Naive thymus-derived CD4-positive, alpha-beta T cell (primary cell): ENCODE results near the gene FAM193A. TPM values are rescaled to one million over a fixed set of nuclear protein-coding genes. Genes with fewer than 3 reads are reported as not detected.

Source experiments
- ATAC-seq: fragments of 150-1000 bp; cut with Tn5 transposase; 2 replicates; pipeline ENCODE4 v1.10.0; 2021; ENCODE audit warnings: mild to moderate bottlenecking, moderate library complexity
- CTCF ChIA-PET: fragments of 350-600 bp; sonication (Branson Sonifier 250); formaldehyde crosslinking; loops from one replicate; lab custom pipeline; 2021; ENCODE audit warnings: antibody characterized with exemption; lab: Charles Lee
- POLR2A ChIA-PET: fragments of 350-600 bp; sonication (Branson Sonifier 250); formaldehyde crosslinking; loops from one replicate; lab custom pipeline; 2021; ENCODE audit warnings: antibody characterized with exemption, inconsistent platforms; lab: Charles Lee
- DNase-seq, 9 donors: peaks; one replicate each; pipeline versions ENCODE4 v3.0.0 to v3.0.0-alpha.2; 2020 to 2022; ENCODE audit warnings: mixed read lengths in 1 of 9
- H3K27ac ChIP-seq: one replicate; pipeline ENCODE4 v1.7.0; 2013; ENCODE audit warnings: mild to moderate bottlenecking, low read depth, low read length, moderate library complexity
- H3K27me3 ChIP-seq, 2 donors: one replicate each; pipeline ENCODE4 v1.7.0; 2013; ENCODE audit warnings: low read length in 2 of 2, mild to moderate bottlenecking in 2 of 2, moderate library complexity in 2 of 2; ENCODE audit not compliant: control insufficient read depth in 2 of 2, insufficient read depth in 2 of 2
- H3K36me3 ChIP-seq, 3 experiments: 1 replicate in 2 of 3; 2 replicates in 1 of 3; pipeline ENCODE4 v1.7.0; 2013; ENCODE audit warnings: low read length in 3 of 3, mild to moderate bottlenecking in 3 of 3, moderate library complexity in 1 of 3; ENCODE audit not compliant: insufficient read depth in 3 of 3, control insufficient read depth in 2 of 3
- H3K4me1 ChIP-seq, 2 donors: one replicate each; pipeline ENCODE4 v1.7.0; 2013; ENCODE audit warnings: low read length in 2 of 2, mild to moderate bottlenecking in 2 of 2, moderate library complexity in 1 of 2; ENCODE audit not compliant: control insufficient read depth in 2 of 2, insufficient read depth in 2 of 2
- H3K4me3 ChIP-seq: 2 replicates; pipeline ENCODE4 v1.7.0; 2013; ENCODE audit warnings: mild to moderate bottlenecking, low read length
- H3K9me3 ChIP-seq, 3 experiments: 1 replicate in 2 of 3; 2 replicates in 1 of 3; pipeline ENCODE4 v1.7.0; 2013; ENCODE audit warnings: low read length in 3 of 3; ENCODE audit not compliant: control insufficient read depth in 2 of 3
- H3K27ac Mint-ChIP-seq, 9 donors: one replicate each; pipeline ENCODE4 v1.8.0; 2020 to 2022; ENCODE audit warnings: mixed read lengths in 9 of 9, mild to moderate bottlenecking in 8 of 9, moderate library complexity in 5 of 9, inconsistent platforms in 2 of 9
- H3K27me3 Mint-ChIP-seq, 5 donors: one replicate each; pipeline ENCODE4 v1.8.0; 2021 to 2022; ENCODE audit warnings: mixed read lengths in 5 of 5, mild to moderate bottlenecking in 1 of 5
- H3K36me3 Mint-ChIP-seq, 5 donors: one replicate each; pipeline ENCODE4 v1.8.0; 2020 to 2022; ENCODE audit warnings: mixed read lengths in 5 of 5, mild to moderate bottlenecking in 3 of 5, inconsistent platforms in 1 of 5
- H3K4me1 Mint-ChIP-seq, 7 donors: one replicate each; pipeline ENCODE4 v1.8.0; 2020 to 2022; ENCODE audit warnings: mixed read lengths in 7 of 7, mild to moderate bottlenecking in 3 of 7, inconsistent platforms in 1 of 7
- H3K4me3 Mint-ChIP-seq, 10 donors: one replicate each; pipeline ENCODE4 v1.8.0; 2020 to 2022; ENCODE audit warnings: mild to moderate bottlenecking in 10 of 10, mixed read lengths in 10 of 10, moderate library complexity in 6 of 10, inconsistent platforms in 2 of 10
- H3K9me3 Mint-ChIP-seq, 11 donors: one replicate each; pipeline ENCODE4 v1.8.0; 2020 to 2022; ENCODE audit warnings: mixed read lengths in 11 of 11, mild to moderate bottlenecking in 4 of 11, inconsistent platforms in 1 of 11, moderate library complexity in 1 of 11
- intact Hi-C, 2 donors: fragments of 100-400 bp; cut with micrococcal nuclease; formaldehyde crosslinking; loops; one replicate each; pipeline ENCODE4 v1.15.1; 2023
- polyA plus RNA-seq, 2 donors: library from polyadenylated mRNA; unstranded; fragments of 300-500 nt; fragmentation: Illumina TruSeq; gene quantifications; one replicate each; pipeline ENCODE4 v1.2.3, GENCODE V29; 2021
- total RNA-seq, 6 experiments: library from RNA in 5 of 6; stranded (reverse) in 5 of 6; gene quantifications; 1 replicate in 5 of 6; 2 replicates in 1 of 6; pipeline ENCODE4 v1.2.3 and lab custom pipeline; 2021 to 2026

FAM193A gene
- total and polyA plus RNA-seq, 7 experiments from 2014 or later = 2.2 to 47.2 (median 39.8) TPM

GRCh38 chr4:2574863-2575262 is 38.4 kb downstream of the FAM193A start:
- H3K36me3 Mint-ChIP-seq = peaks cover 0 to 27% (median 16%) of the 10 kb centered on the region in 5 donors
- H3K27me3 Mint-ChIP-seq = no peaks in the 10 kb centered on the region
- peaks cover 36 to 68% (median 59%) of the 10 kb centered on the region in 7 donors for H3K4me1 Mint-ChIP-seq
- intact Hi-C loops = no loop called here
- Histone ChIP-seq H3K27me3 (no peaks in the 10 kb centered on the region), H3K27ac (no peak overlapping the region), H3K9me3 (no peaks in the 10 kb centered on the region), H3K4me1 (peaks cover 9 to 17% of the 10 kb centered on the region in 2 donors), H3K4me3 (no peak overlapping the region), H3K36me3 (no peaks in the 10 kb centered on the region)
- H3K27ac Mint-ChIP-seq = peak overlapping the region in 4 of 9 donors; percentile 4 to 72 (median 18)
- DNase-seq = no peak
- ChIA-PET CTCF (no interaction called here), POLR2A (no interaction called here)
- H3K9me3 Mint-ChIP-seq = peaks cover 0 to 4% (median 0%) of the 10 kb centered on the region in 11 donors
- no peak for ATAC-seq
- H3K4me3 Mint-ChIP-seq = peak overlapping the region in 2 of 10 donors; percentile 20 to 54

GRCh38 chr4:2576290-2576689 is 39.8 kb downstream of the FAM193A start:
- Mint-ChIP-seq H3K9me3 (peaks cover 0 to 5% (median 0%) of the 10 kb centered on the region in 11 donors), H3K27me3 (no peaks in the 10 kb centered on the region), H3K4me1 (peaks cover 22 to 58% (median 48%) of the 10 kb centered on the region in 7 donors), H3K4me3 (peak overlapping the region in 1 of 10 donors; percentile 34), H3K36me3 (peaks cover 3 to 36% (median 22%) of the 10 kb centered on the region in 5 donors), H3K27ac (no peak overlapping the region)
- CTCF ChIA-PET = no interaction called here
- intact Hi-C loops = no loop called here
- ATAC-seq (no peak), DNase-seq (no peak)
- no peak overlapping the region for H3K4me3 ChIP-seq
- H3K4me1 ChIP-seq = peaks cover 0 to 3% of the 10 kb centered on the region in 2 donors
- no peaks in the 10 kb centered on the region for H3K36me3 ChIP-seq
- no peak overlapping the region for H3K27ac ChIP-seq
- H3K27me3 ChIP-seq = no peaks in the 10 kb centered on the region
- POLR2A ChIA-PET = no interaction called here
- no peaks in the 10 kb centered on the region for H3K9me3 ChIP-seq

- Mint-ChIP-seq H3K4me3 (no peak overlapping the region), H3K27me3 (no peaks in the 10 kb centered on the region), H3K36me3 (peaks cover 3 to 38% (median 25%) of the 10 kb centered on the region in 5 donors), H3K9me3 (peaks cover 0 to 5% (median 0%) of the 10 kb centered on the region in 11 donors), H3K4me1 (peaks cover 21 to 60% (median 48%) of the 10 kb centered on the region in 7 donors), H3K27ac (no peak overlapping the region)
- intact Hi-C loops = no loop called here
- no peak for ATAC-seq
- ChIA-PET POLR2A (no interaction called here), CTCF (no interaction called here)
- H3K4me1 ChIP-seq = no peaks in the 10 kb centered on the region
- H3K27ac ChIP-seq = no peak overlapping the region
- H3K27me3 ChIP-seq = no peaks in the 10 kb centered on the region
- no peaks in the 10 kb centered on the region for H3K36me3 ChIP-seq
- H3K4me3 ChIP-seq = no peak overlapping the region
- no peak for DNase-seq
- H3K9me3 ChIP-seq = no peaks in the 10 kb centered on the region
Observed at GRCh38 chr4:2578106-2578505, 41.7 kb downstream of the FAM193A start.

- peaks cover 21 to 60% (median 46%) of the 10 kb centered on the region in 7 donors for H3K4me1 Mint-ChIP-seq
- DNase-seq (no peak), ATAC-seq (no peak)
- Histone ChIP-seq H3K36me3 (no peaks in the 10 kb centered on the region), H3K9me3 (no peaks in the 10 kb centered on the region), H3K4me1 (no peaks in the 10 kb centered on the region), H3K4me3 (no peak overlapping the region), H3K27ac (no peak overlapping the region), H3K27me3 (no peaks in the 10 kb centered on the region)
- no peaks in the 10 kb centered on the region for H3K27me3 Mint-ChIP-seq
- H3K36me3 Mint-ChIP-seq = peaks cover 3 to 33% (median 22%) of the 10 kb centered on the region in 5 donors
- intact Hi-C loops = no loop called here
- peak overlapping the region in 1 of 10 donors; percentile 18 for H3K4me3 Mint-ChIP-seq
- no peak overlapping the region for H3K27ac Mint-ChIP-seq
- ChIA-PET POLR2A (no interaction called here), CTCF (no interaction called here)
- peaks cover 0 to 5% (median 0%) of the 10 kb centered on the region in 11 donors for H3K9me3 Mint-ChIP-seq
Observed at GRCh38 chr4:2579910-2580309, 43.5 kb downstream of the FAM193A start.

GRCh38 chr4:2583092-2583491 is 46.6 kb downstream of the FAM193A start:
- intact Hi-C loops = no loop called here
- Mint-ChIP-seq H3K4me3 (peak overlapping the region in 3 of 10 donors; percentile 2 to 51 (median 31)), H3K27me3 (no peaks in the 10 kb centered on the region), H3K36me3 (peaks cover 3 to 24% (median 16%) of the 10 kb centered on the region in 5 donors), H3K4me1 (peaks cover 31 to 71% (median 61%) of the 10 kb centered on the region in 7 donors), H3K9me3 (peaks cover 0 to 5% (median 0%) of the 10 kb centered on the region in 11 donors), H3K27ac (peak overlapping the region in 6 of 9 donors; percentile 32 to 75 (median 48))
- Histone ChIP-seq H3K27ac (no peak overlapping the region), H3K4me1 (peaks cover 0 to 11% of the 10 kb centered on the region in 2 donors), H3K9me3 (no peaks in the 10 kb centered on the region), H3K36me3 (no peaks in the 10 kb centered on the region), H3K27me3 (no peaks in the 10 kb centered on the region), H3K4me3 (no peak overlapping the region)
- CTCF ChIA-PET = no interaction called here
- ATAC-seq (no peak), DNase-seq (no peak)
- POLR2A ChIA-PET = no interaction called here

- H3K9me3 ChIP-seq = no peaks in the 10 kb centered on the region
- no peaks in the 10 kb centered on the region for H3K27me3 ChIP-seq
- H3K4me1 ChIP-seq = peaks cover 0 to 15% of the 10 kb centered on the region in 2 donors
- H3K36me3 Mint-ChIP-seq = peaks cover 3 to 24% (median 16%) of the 10 kb centered on the region in 5 donors
- intact Hi-C loops = no loop called here
- POLR2A ChIA-PET = no interaction called here
- H3K27me3 Mint-ChIP-seq = no peaks in the 10 kb centered on the region
- H3K27ac Mint-ChIP-seq = peak overlapping the region in 6 of 9 donors; percentile 32 to 75 (median 48)
- H3K4me1 Mint-ChIP-seq = peaks cover 35 to 75% (median 66%) of the 10 kb centered on the region in 7 donors
- peak overlapping the region in 3 of 10 donors; percentile 2 to 51 (median 31) for H3K4me3 Mint-ChIP-seq
- H3K27ac ChIP-seq = no peak overlapping the region
- no peaks in the 10 kb centered on the region for H3K36me3 ChIP-seq
- H3K4me3 ChIP-seq = no peak overlapping the region
- ATAC-seq = no peak
- DNase-seq = no peak
- CTCF ChIA-PET = no interaction called here
- H3K9me3 Mint-ChIP-seq = peaks cover 0 to 5% (median 0%) of the 10 kb centered on the region in 11 donors
Observed at GRCh38 chr4:2583517-2583916, 47.1 kb downstream of the FAM193A start.

GRCh38 chr4:2586502-2586901 is 50.1 kb downstream of the FAM193A start:
- peak overlapping the region in 1 of 10 donors; percentile 5 for H3K4me3 Mint-ChIP-seq
- no peaks in the 10 kb centered on the region for H3K27me3 Mint-ChIP-seq
- no peaks in the 10 kb centered on the region for H3K27me3 ChIP-seq
- ATAC-seq (no peak), DNase-seq (no peak)
- H3K36me3 Mint-ChIP-seq = peaks cover 0 to 16% (median 3%) of the 10 kb centered on the region in 5 donors
- H3K4me1 Mint-ChIP-seq = peaks cover 50 to 94% (median 80%) of the 10 kb centered on the region in 7 donors
- no peak overlapping the region for H3K4me3 ChIP-seq
- intact Hi-C loops = no loop called here
- no peak overlapping the region for H3K27ac ChIP-seq
- peaks cover 10 to 23% of the 10 kb centered on the region in 2 donors for H3K4me1 ChIP-seq
- H3K9me3 ChIP-seq = no peaks in the 10 kb centered on the region
- POLR2A ChIA-PET = no interaction called here
- H3K27ac Mint-ChIP-seq = peak overlapping the region in 1 of 9 donors; percentile 73
- CTCF ChIA-PET = no interaction called here
- no peaks in the 10 kb centered on the region for H3K9me3 Mint-ChIP-seq
- no peaks in the 10 kb centered on the region for H3K36me3 ChIP-seq
